Erythroblast (primary cell): Measurements from ENCODE around the gene HDAC10.
A peak's percentile ranks its signal among the peaks of the same experiment; 100 is the strongest.

Experiments used
- DNase-seq, 2 experiments: peaks; one replicate each; lab custom pipeline; 2025; lab: John Stamatoyannopoulos, UW
- GATA1 ChIP-seq: IDR thresholded peaks from 2 replicates; pipeline ENCODE4 v1.6.1; 2011; ENCODE audit warnings: low read depth, mild to moderate bottlenecking, control low read depth, low read length, moderate library complexity
- POLR2A ChIP-seq: IDR thresholded peaks from 2 replicates; pipeline ENCODE4 v1.6.1; 2011; ENCODE audit warnings: mild to moderate bottlenecking, low read length

The HDAC10 gene

GRCh38 chr22:50259302-50259701, 8.2 kb upstream of the HDAC10 start:
- TF ChIP-seq GATA1 (no peak), POLR2A (no peak)
- no peak for DNase-seq

GRCh38 chr22:50258361-50259292, 7.6 kb upstream of the HDAC10 start:
- no peak for DNase-seq
- TF ChIP-seq GATA1 (no peak), POLR2A (no peak)

- TF ChIP-seq POLR2A = no peak
- TF ChIP-seq GATA1 = no peak
- no peak for DNase-seq
Observed at GRCh38 chr22:50257451-50258360, 6.6 kb upstream of the HDAC10 start.

- no peak for TF ChIP-seq GATA1
- no peak for TF ChIP-seq POLR2A
- DNase-seq = no peak
Observed at GRCh38 chr22:50257041-50257440, 6.0 kb upstream of the HDAC10 start.

GRCh38 chr22:50256258-50256862, 5.3 kb upstream of the HDAC10 start:
- TF ChIP-seq GATA1 (no peak), POLR2A (no peak)
- DNase-seq = no peak

GRCh38 chr22:50255607-50256006, 4.5 kb upstream of the HDAC10 start:
- no peak for DNase-seq
- no peak for TF ChIP-seq POLR2A
- no peak for TF ChIP-seq GATA1

- TF ChIP-seq GATA1 = no peak
- TF ChIP-seq POLR2A = no peak
- DNase-seq = no peak
Observed at GRCh38 chr22:50255099-50255498, 4.0 kb upstream of the HDAC10 start.

GRCh38 chr22:50253941-50254340, 2.9 kb upstream of the HDAC10 start:
- TF ChIP-seq GATA1 = no peak
- DNase-seq = no peak

- DNase-seq = no peak
- TF ChIP-seq GATA1 = no peak
- no peak for TF ChIP-seq POLR2A
Observed at GRCh38 chr22:50253046-50253915, 2.2 kb upstream of the HDAC10 start.

- no peak for TF ChIP-seq POLR2A
- TF ChIP-seq GATA1 = no peak
- DNase-seq = peak; percentile 49 to 53
Observed at GRCh38 chr22:50252082-50253045, 1.3 kb upstream of the HDAC10 start.

- DNase-seq = no peak
- TF ChIP-seq POLR2A (no peak), GATA1 (no peak)
Observed at GRCh38 chr22:50251477-50252081, 514 bp upstream of the HDAC10 start.
